ENCODE measurements around the gene PIM3. TPM values are rescaled to one million over a fixed set of nuclear protein-coding genes. Genes with fewer than 3 reads are reported as not detected.

The PIM3 gene
- polyA plus RNA-seq, 3 donors: 60.3 to 225 (median 87.5) TPM

- WGBS, 3 donors: 64 to 76% (median 74%) methylated on average over 11 of the region's 11 CpGs
- no peak overlapping the region for H3K27ac ChIP-seq (ENCODE audit: low read depth, low read length)
These were observed 33.2 kb downstream of the PIM3 start for GRCh38 chr22:49993649-49994360.

- WGBS, 3 donors: 88 to 93% (median 91%) methylated on average over 21 of the region's 21 CpGs
- no peak overlapping the region for H3K27ac ChIP-seq (ENCODE audit: low read depth, low read length)
These were observed 33.9 kb downstream of the PIM3 start for GRCh38 chr22:49994361-49995040.

GRCh38 chr22:49995041-49995360 lies 34.4 kb downstream of the PIM3 start:
- WGBS, 3 donors: 57 to 76% (median 62%) methylated on average over 2 to 3 of the region's 3 CpGs
- H3K27ac ChIP-seq (ENCODE audit: low read depth, low read length): no peak overlapping the region

GRCh38 chr22:49995361-49996118 lies 35.0 kb downstream of the PIM3 start:
- WGBS, 3 donors: 87 to 90% (median 87%) methylated on average over 10 of the region's 10 CpGs

GRCh38 chr22:49996119-49996517 lies 35.5 kb downstream of the PIM3 start:
- WGBS, 3 donors: 84 to 94% (median 88%) methylated on average over 4 of the region's 4 CpGs
- no peak overlapping the region for H3K27ac ChIP-seq (ENCODE audit: low read depth, low read length)

More at GRCh38 chr22:49995361-49996118, 35.0 kb downstream of the PIM3 start:
- no peak overlapping the region for H3K27ac ChIP-seq (ENCODE audit: low read depth, low read length)

- WGBS, 3 donors: 86 to 88% (median 88%) methylated on average over 19 of the region's 19 CpGs
- no peak overlapping the region for H3K27ac ChIP-seq (ENCODE audit: low read depth, low read length)
These were observed 36.1 kb downstream of the PIM3 start for GRCh38 chr22:49996518-49997250.

GRCh38 chr22:49997251-49997599 lies 36.7 kb downstream of the PIM3 start:
- H3K27ac ChIP-seq (ENCODE audit: low read depth, low read length): no peak overlapping the region
- 64 to 78% (median 75%) methylated on average over 11 to 12 of the region's 12 CpGs for WGBS, 3 donors

- WGBS, 3 donors: 93 to 96% (median 95%) methylated on average over 20 to 21 of the region's 21 CpGs
- H3K27ac ChIP-seq (ENCODE audit: low read depth, low read length): no peak overlapping the region
These were observed 37.6 kb downstream of the PIM3 start for GRCh38 chr22:49997932-49998717.

- 91 to 95% (median 92%) methylated on average over 14 of the region's 14 CpGs for WGBS, 3 donors
- no peak overlapping the region for H3K27ac ChIP-seq (ENCODE audit: low read depth, low read length)
These were observed 38.1 kb downstream of the PIM3 start for GRCh38 chr22:49998718-49999062.

- no peak overlapping the region for H3K27ac ChIP-seq (ENCODE audit: low read depth, low read length)
- WGBS, 3 donors: 18 to 21% (median 19%) methylated on average over 44 to 66 of the region's 70 CpGs
These were observed 38.7 kb downstream of the PIM3 start for GRCh38 chr22:49999063-49999945.

- H3K27ac ChIP-seq (ENCODE audit: low read depth, low read length): no peak overlapping the region
- 43 to 46% (median 43%) methylated on average over 41 of the region's 41 CpGs for WGBS, 3 donors
These were observed 39.5 kb downstream of the PIM3 start for GRCh38 chr22:49999946-50000586.

- 92 to 95% (median 94%) methylated on average over 32 of the region's 32 CpGs for WGBS, 3 donors
- no peak overlapping the region for H3K27ac ChIP-seq (ENCODE audit: low read depth, low read length)
These were observed 40.2 kb downstream of the PIM3 start for GRCh38 chr22:50000587-50001387.

- no peak overlapping the region for H3K27ac ChIP-seq (ENCODE audit: low read depth, low read length)
- 78 to 87% (median 85%) methylated on average over 16 of the region's 16 CpGs for WGBS, 3 donors
These were observed 41.0 kb downstream of the PIM3 start for GRCh38 chr22:50001388-50002231.

- 68 to 77% (median 72%) methylated on average over 7 of the region's 7 CpGs for WGBS, 3 donors
- H3K27ac ChIP-seq (ENCODE audit: low read depth, low read length): no peak overlapping the region
These were observed 42.2 kb downstream of the PIM3 start for GRCh38 chr22:50002791-50003190.

- no peak overlapping the region for H3K27ac ChIP-seq (ENCODE audit: low read depth, low read length)
- 47 to 77% (median 48%) methylated on average over 4 of the region's 4 CpGs for WGBS, 3 donors
These were observed 44.3 kb downstream of the PIM3 start for GRCh38 chr22:50004918-50005317.
